Inflammatory macrophage treated with lipopolysaccharide for 1 hour (primary cell): ENCODE results near the gene ZNF664.

Source experiments
- DNase-seq, 2 donors: peaks; one replicate each; pipeline ENCODE4 v3.0.0-alpha.2; 2020 to 2022

Gene ZNF664

GRCh38 chr12:123992118-123992825 is 19.3 kb downstream of the ZNF664 start:
- DNase-seq, result no peak

- DNase-seq, result no peak
These were observed 22.2 kb downstream of the ZNF664 start for GRCh38 chr12:123995023-123995748.

DNA sequence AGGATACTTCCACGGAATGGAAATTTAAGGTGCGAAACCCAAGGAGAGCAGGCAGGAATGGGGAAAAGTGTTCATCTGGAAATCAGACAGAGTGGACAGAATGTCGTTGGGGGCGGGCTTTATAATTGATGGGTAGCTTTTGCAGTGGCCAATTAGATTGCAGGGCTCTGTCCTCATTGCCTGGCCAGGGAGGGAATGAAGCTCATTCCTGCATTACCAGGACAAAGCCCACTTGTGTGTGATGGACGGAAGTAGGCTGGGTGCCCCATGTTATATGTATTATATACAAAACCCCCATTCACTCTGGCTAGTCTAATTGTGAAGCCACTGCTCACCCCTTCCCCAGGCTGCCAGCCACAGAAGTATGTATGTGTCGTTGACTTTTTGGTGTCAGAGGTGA is 23.6 kb downstream of the ZNF664 start:
- DNase-seq, result no peak

DNA sequence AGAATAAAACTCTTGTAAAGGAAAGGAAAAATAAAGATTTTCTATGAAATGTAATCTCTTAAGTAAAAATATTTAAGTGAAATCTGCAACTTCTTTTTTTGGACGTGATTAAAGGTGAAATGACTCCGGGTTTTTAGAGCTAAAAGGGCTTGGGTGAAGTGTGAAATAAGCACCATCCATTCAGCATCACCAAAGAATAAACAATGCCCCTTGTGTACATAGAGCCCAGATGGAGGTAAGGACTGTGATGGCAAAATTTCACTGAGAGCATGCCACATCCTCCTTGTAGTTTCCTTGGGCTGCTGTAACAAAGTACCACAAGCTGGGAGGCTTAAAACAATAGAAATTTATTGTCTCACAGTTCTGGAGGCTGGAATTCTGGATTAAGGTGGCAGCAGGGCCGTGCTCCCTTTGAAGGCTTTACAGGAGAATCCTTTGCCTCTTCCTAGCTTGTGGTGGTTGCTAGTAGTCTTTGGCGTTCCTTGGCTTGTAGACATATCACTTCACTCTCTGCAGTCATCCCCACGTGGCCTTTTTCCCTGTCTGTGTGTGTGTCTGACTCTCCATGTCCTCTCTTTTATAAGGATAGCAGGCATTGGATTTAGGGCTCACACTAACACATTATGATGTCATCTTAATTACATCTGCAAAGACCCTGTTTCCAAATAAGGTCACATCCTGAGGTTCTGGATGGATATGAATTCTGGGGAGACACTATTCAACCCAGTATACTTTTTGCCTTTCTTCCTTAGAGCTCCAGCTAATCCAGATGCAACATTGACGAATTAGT is 24.2 kb downstream of the ZNF664 start:
- DNase-seq, result no peak

- DNase-seq, result no peak
These were observed 24.9 kb downstream of the ZNF664 start for GRCh38 chr12:123997908-123998307.

DNA sequence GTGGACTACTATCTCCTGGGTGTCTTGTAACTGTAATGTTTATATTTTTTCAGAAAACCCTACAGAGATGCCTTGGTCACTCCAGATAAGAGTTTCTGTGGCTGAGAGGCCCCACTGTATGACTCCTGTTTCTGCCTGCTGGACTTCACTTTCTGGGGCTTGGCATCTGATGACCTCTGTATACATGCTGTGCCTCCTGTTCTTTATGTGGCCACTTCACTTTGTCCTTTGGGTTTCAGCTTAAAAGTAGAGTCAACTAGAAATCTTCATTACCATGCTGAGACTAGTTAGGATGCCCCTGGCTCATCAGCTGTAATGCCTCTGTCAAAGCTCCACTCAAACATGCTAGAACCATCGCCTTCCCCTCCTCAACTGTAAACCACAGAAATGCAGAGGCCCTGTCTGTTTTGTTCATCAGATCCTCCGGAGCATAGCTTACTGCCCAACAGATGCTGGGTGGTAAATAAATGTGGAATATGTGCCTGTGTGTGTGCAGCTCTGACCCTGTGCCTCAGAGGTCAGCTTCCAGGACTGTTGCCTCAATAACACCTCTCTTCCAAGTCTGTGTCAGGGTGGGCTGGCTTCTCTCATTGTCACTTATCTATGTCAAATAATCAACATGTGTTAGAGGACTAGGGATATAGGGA is 25.5 kb downstream of the ZNF664 start:
- no peak for DNase-seq

- no peak for DNase-seq
These were observed 26.0 kb downstream of the ZNF664 start for GRCh38 chr12:123998991-123999359.

GRCh38 chr12:124000111-124000510 is 27.1 kb downstream of the ZNF664 start:
- DNase-seq, result no peak

GRCh38 chr12:124001343-124001742 is 28.3 kb downstream of the ZNF664 start:
- DNase-seq, result no peak

- no peak for DNase-seq
These were observed 29.1 kb downstream of the ZNF664 start for GRCh38 chr12:124002021-124002644.

DNA sequence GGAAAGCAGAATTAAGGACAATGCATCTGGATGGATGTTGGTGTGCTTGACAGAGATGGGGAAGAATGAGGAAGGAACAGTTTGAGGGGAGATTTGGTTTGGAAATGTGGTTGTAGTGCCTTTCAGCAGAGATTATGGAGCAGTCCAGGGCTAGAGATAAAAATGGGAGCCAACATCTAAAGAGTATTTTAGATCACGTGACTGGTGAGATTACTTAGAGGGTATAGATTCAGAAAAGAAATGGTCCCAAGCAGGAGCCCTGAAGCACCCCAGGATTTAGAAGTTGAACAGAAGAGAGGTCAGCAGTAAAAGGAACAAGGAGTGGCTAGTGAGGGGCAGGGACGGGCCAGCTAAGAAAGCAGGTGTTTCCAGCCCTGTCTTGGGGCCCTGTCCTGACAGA is 29.6 kb downstream of the ZNF664 start:
- DNase-seq, result no peak

DNA sequence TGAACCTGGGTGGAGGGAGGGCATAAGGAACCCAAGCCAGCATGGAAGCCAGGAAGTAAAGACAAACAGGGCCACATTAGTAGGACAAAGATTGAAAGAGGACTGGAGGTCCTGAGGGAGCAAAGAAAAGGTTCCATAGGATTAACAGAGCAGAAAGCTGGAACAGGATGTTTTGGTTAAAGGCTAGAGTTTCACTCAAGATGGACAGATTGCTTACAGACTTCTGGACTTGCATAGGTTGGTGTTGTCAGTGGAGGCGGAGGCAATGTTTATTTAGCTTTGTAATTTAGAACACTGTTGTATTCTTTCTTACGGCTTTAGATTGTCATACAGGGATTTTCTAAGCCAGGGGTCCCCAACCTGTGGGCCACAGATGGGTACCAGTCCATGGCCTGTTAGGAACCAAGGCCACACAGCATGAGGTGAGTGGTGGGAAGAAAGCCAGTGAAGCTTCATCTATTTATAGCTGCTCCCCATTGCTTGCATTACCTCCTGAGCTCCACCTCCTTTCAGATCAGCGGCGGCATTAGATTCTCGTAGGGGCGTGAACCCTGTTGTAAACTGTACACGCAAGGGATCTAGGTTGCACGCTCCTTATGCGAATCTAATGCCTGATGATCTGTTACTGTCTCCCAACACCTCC is 31.3 kb downstream of the ZNF664 start:
- DNase-seq, result no peak

- DNase-seq, result peak; percentile 34 to 38
These were observed 33.2 kb downstream of the ZNF664 start for GRCh38 chr12:124006085-124006845.

DNA sequence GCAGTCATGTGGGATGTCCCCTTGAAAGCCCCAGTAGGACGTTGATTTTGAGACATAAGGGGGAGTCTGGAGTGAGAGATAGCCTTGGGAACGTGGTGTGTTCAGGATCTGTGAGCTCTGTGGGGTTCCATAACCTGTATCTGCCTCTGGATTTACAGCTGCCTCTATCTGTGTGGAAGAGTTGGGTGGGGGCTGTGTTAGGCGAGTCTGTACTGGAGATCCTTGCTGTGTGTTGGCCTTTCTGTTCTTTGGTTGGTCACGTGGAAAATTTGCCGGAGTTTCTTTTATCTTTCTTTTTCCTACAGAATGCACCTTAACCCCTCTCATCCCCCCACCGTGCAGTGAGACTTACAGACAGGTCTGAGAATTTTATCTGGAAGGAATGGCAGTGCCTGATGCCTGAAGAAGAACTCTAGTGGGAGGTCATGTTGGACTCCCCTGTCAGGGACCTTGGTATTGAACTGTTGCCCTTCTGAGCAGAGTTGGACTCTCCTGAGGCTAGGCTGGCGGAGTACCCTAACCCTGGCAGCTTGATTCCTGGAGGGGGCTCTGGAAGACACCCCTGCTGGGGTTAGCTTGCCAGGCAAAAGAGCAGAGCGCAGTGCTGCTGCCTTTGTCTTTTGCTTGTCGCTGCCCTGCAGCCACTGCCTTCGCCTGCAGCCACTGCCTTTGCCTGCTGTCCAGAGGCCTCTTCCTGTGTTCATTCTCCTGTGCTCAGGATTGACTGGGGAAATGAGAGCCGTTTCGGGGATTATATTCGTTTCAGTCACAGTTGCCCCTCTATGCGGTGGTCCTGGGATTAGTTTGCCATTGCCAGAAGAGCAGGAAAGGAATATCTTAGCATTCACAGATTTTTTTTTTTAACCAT is 34.1 kb downstream of the ZNF664 start:
- DNase-seq, result no peak

DNA sequence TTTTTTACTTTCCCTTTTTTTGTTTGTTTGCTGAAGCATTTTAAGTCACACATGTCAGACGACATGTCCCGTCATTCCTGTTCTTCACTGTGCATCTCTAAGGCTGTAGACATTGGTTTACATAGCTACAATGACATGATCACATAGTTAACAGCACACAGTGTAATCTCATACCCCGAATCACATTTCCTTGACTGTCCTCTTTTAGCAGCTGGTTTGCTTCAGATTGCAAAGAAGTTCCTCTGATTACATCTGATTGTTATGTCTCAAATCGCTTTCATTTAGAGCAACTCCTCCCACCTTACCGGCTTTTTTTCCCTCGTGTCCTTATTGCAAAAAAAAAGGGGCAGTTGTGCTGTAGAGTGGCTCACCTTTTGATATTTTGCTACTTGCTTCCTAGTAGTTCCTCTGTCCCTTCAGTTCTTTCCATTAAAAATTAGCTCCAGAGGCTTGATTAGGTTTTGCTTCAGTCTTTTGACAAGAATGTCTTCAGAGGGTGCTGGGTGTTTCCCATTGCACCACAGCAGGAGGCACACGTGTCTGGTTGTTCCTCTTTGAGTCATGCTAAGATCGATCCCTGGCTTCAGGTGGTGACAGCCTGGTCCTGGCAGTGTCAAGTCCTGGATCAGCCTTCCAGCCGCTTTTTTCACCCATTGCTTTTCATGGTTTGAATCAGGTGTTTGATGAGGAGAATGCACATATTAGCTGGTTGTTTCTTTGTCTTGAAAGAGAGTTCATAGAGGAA is 35.0 kb downstream of the ZNF664 start:
- peak; percentile 47 to 65 for DNase-seq

GRCh38 chr12:124008595-124008994 is 35.6 kb downstream of the ZNF664 start:
- DNase-seq, result no peak

- DNase-seq, result no peak
These were observed 36.8 kb downstream of the ZNF664 start for GRCh38 chr12:124009781-124010180.

GRCh38 chr12:124010687-124011086 is 37.7 kb downstream of the ZNF664 start:
- DNase-seq, result no peak

GRCh38 chr12:124011435-124012115 is 38.6 kb downstream of the ZNF664 start:
- DNase-seq, result no peak
